Lower leg skin (tissue), 4 donors: ENCODE data around the gene POLR2L. TPM values are rescaled to one million over a fixed set of nuclear protein-coding genes. Genes with fewer than 3 reads are reported as not detected.

Source experiments
- DNase-seq, 2 donors: peaks; one replicate each; pipeline ENCODE4 v3.0.0-alpha.2; 2019; ENCODE audit warnings: low spot score in 2 of 2
- H3K4me3 ChIP-seq: fragments of 200-600 bp; sonication (generic); 2 replicates; pipeline ENCODE4 v1.5.1; 2017; ENCODE audit warnings: mild to moderate bottlenecking, low read depth; ENCODE audit not compliant: poor library complexity, severe bottlenecking
- CTCF ChIP-seq, 3 donors: fragments of 450-650 bp; IDR thresholded peaks; one replicate each; pipeline ENCODE4 v1.5.1; 2016; ENCODE audit warnings: antibody characterized with exemption in 3 of 3, mild to moderate bottlenecking in 3 of 3, moderate library complexity in 2 of 3
- POLR2A ChIP-seq, 2 donors: fragments of 450-650 bp; IDR thresholded peaks; one replicate each; pipeline ENCODE4 v1.6.1; 2016 to 2017; ENCODE audit warnings: antibody characterized with exemption in 2 of 2, mild to moderate bottlenecking in 1 of 2, moderate library complexity in 1 of 2
- WGBS, 2 donors: methylation state at CpG; one replicate each; pipeline ENCODE4 v1.1.5; 2018; 5-methylcytosine and 5-hydroxymethylcytosine counted together
- intact Hi-C: fragments of 100-400 bp; cut with DNase I; formaldehyde crosslinking; loops from one replicate; pipeline ENCODE4 v1.15.0; 2023; ENCODE audit warnings: low total_unique reads
- total RNA-seq, 4 donors: library from RNA; depleted of rRNA; stranded (reverse); fragments of >200 nt; gene quantifications; one replicate each; pipeline ENCODE4 v1.1.0, GENCODE V29; 2016

The POLR2L gene
- total RNA-seq, 4 donors from 2014 or later, result 39.1 to 61.2 (median 51.4) TPM

GRCh38 chr11:839875-840617 is 2.3 kb downstream of the POLR2L start:
- no peak overlapping the region for H3K4me3 ChIP-seq
- 51 to 61% methylated on average over 10 to 24 of the region's 25 CpGs for WGBS, 2 donors
- DNase-seq, result no peak
- TF ChIP-seq POLR2A (IDR thresholded peaks at IDR 0.05) (no peak), CTCF (IDR thresholded peaks at IDR 0.05) (no peak)
- intact Hi-C loops, result loop anchor here (5.0 kb wide), 1 partner anchor 212 kb away; no protein-coding TSS in a partner anchor

- TF ChIP-seq CTCF (IDR thresholded peaks at IDR 0.05) (no peak), POLR2A (IDR thresholded peaks at IDR 0.05) (no peak)
- intact Hi-C loops, result no loop called here
- WGBS, 2 donors, result 71 to 79% methylated on average over 4 to 5 of the region's 5 CpGs
- no peak for DNase-seq
- H3K4me3 ChIP-seq, result no peak overlapping the region
Measured at GRCh38 chr11:839280-839623, 3.1 kb downstream of the POLR2L start.

- WGBS, 2 donors, result 40 to 45% methylated on average over 17 of the region's 17 CpGs
- H3K4me3 ChIP-seq, result no peak overlapping the region
- no peak for DNase-seq
- intact Hi-C loops, result no loop called here
- TF ChIP-seq POLR2A (IDR thresholded peaks at IDR 0.05) (no peak), CTCF (IDR thresholded peaks at IDR 0.05) (peak in 1 of 3 donors; percentile 13)
Measured at GRCh38 chr11:838441-839279, 3.7 kb downstream of the POLR2L start.

- 61 to 100% methylated on average over 1 to 5 of the region's 8 CpGs for WGBS, 2 donors
- intact Hi-C loops, result no loop called here
- no peak overlapping the region for H3K4me3 ChIP-seq
- no peak for TF ChIP-seq POLR2A (IDR thresholded peaks at IDR 0.05)
- no peak for TF ChIP-seq CTCF (IDR thresholded peaks at IDR 0.05)
- DNase-seq, result no peak
Measured at GRCh38 chr11:837990-838307, 4.4 kb downstream of the POLR2L start.

- no peak overlapping the region for H3K4me3 ChIP-seq
- TF ChIP-seq POLR2A (IDR thresholded peaks at IDR 0.05), result no peak
- TF ChIP-seq CTCF (IDR thresholded peaks at IDR 0.05), result no peak
- DNase-seq, result no peak
- 83 to 88% methylated on average over 17 to 18 of the region's 22 CpGs for WGBS, 2 donors
- intact Hi-C loops, result no loop called here
Measured at GRCh38 chr11:837189-837989, 4.9 kb downstream of the POLR2L start.
